Activated CD8-positive, alpha-beta memory T cell treated with anti-CD3 and anti-CD28 coated beads, Interleukin-2, amount 50 U/mL, for 48 hours (primary cell): ENCODE data around the gene LMF1.

Experiments
- DNase-seq: peaks from one replicate; pipeline ENCODE4 v3.0.0-alpha.2; 2020

LMF1 gene

DNA sequence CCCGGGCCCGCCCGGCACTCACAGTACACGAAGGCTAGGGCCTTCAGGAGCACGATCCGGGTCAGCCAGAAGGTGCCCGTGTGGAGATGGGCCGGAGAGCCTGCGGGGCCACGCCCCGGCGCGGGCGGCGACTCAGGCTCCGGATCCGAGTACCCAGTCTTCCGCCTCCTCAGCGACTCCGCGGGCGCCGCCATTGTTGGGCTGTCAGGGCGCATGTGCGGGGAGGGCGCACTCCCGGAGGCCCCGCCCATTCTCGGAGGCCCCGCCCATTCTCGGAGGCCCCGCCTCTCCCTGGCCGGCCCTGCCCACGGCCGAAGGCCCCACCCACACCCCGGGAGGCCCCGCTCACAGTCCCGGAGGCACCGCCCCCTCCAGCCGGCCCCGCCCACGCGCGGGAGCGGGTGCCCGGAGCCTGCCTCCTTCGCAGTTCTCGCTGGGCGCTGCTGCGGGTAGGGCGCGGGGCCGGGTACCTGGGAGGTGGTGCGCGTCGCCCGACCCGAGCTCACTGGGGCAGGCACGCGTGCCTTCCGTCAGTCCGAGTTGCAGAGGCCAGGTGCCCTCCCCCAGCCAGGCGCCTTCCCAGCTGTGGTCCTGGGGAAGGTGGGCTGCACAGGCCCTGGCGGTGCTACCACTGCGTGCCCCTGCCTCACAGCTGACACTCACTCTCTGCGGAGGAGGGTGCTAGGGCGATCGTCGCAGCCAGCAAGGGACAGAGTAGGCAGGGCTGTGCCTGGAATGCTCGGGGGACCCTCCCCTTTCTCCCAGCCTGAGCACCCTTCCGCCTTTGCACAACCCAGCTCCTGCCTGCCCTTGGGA is at the start of gene LMF1:
TSS of gene LMF1 (minus strand) at position 219 of the 816 bp plus-strand sequence. CDS start at position 215, 4 bp downstream.
- DNase-seq = peak; percentile 100

- DNase-seq = no peak
Observed at GRCh38 chr16:1020091-1020399, 49.3 kb upstream of the LMF1 start.

DNA sequence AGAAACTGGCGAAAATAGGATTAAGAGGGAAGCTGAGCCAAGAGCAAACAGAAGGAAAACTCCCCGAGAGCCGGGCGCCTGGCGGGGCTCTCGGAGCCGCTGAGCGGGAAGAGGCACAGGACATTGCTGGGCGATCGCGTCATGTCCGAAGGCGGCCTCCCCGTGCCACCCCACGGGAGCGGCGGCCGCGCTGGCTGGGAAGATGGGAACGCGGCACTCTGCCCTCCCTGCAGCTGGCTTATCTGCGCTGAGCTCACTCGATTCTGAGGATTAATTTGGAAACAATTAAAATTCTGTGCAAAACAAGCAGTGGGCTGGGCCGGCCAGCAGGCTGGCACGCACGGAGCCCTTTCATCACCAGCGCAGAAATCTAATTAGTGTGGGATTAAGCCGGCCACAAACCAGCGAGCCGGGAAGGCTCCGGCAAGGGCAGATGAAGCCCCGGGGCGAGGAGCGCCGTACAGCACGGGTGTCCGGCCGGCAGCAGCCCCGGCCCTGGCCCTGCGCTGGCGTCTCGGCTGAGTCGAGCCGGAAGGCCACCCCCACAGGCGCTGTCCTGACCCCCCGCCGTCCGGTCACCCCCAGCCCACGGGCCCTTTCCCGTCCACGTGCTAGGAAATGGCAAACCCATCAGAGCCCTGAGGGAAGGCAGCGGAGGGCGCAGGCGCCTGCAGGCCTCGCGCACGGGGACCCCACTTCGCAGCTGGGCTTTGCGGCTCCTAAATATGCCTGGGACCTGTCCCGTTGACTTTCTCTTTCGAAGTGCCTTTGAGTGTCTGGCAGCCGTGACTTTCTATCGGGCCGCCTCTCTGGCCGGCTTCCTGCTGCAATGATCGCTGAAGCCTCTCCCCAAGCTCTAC is 48.7 kb upstream of the LMF1 start:
- DNase-seq = no peak

DNA sequence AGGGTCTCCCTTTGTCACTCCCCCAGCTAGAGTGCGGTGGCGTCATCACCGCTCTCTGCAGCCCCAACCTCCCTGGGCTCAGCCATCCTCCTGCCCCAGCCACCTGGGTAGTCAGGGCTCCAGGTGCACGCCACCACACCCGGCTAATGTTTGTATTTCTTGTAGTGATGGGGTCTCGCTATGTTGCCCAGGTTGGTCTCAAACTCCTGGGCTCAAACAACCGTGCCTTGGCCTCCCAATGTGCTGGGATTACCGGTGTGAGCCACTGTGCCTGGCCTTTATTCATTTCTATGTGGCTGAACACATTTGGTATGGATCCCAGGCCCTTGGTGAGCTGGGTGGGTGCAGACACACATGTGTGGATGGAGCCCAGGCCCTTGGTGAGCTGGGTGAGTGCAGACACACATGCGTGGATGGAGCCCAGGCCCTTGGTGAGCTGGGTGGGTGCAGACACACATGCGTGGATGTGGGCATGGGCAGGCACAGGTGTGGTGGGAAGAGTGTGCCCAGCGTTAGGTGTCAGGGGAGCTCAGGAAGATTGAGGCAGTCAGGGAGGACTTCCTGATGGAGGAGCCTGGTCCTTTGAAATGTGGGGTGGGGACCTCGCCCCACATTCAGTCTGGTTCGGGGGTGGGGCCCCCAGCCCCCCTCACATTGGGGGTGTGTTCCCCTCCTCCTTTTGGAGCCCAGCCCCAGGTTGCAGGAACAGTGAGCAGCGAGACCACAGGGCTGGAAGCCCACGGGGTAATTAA is 47.8 kb upstream of the LMF1 start:
- no peak for DNase-seq

GRCh38 chr16:1014771-1015495 is 44.1 kb upstream of the LMF1 start:
- DNase-seq = no peak

GRCh38 chr16:1014221-1014620 is 43.4 kb upstream of the LMF1 start:
- no peak for DNase-seq

- DNase-seq = no peak
Observed at GRCh38 chr16:1013593-1013900, 42.8 kb upstream of the LMF1 start.

DNA sequence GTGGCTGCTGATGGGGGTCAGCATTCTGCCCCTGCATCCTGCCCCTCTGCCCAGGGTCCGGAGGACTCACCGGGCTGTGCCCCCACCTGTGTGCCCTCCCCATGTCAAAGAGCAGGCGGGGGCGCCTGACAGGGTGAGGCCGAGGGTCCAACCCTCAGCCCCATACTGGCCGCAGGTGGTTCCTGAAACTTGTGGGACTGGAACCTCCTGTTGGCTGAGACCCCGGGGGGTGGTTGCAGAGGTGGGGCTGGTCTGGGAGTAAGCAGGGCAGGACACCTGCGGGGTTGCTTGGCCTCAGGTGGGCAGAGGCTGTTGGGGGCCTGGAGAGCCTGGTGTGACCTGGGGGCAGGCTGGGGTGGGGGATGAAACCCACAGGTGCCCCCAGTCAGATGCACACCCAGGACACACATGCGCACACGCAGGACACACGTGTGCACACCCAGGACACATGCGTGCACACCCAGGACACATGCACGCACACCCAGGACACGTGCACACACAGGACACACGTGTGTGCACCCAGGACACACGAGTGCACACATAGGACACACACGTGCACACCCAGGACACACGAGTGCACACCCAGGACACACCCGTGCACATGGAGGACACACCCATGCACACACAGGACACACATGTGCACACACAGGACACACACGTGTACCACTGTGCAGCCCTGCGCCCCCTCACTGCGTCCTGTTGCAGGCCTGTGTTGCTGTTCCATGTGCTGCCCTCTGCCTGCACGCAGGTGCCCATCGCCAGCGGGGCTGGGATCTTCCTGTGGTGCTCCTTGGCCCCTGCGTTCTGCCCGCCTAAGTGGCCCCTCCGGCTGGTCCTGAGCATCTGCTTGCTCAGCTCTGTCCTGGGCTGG is 42.2 kb upstream of the LMF1 start:
- DNase-seq = no peak

DNA sequence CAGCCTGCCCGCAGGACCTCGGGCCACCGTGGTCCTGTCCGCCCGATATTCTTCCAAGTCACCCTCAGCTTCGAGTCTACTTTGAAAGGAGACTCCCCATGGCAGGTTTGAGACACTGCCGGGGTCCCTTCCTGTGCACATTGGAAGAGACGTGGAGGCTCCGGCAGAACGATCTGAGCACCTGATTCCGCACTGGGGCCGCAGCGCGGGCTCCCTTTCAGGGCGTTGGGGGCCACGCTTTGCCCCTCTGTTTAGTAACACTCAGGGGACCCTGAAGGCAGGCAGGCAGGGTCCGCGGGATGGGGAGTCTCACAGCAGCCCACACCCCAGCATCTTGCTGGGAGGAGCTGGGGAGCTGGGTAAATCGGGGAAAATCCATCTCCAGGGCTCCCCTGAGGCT is 41.4 kb upstream of the LMF1 start:
- no peak for DNase-seq

DNA sequence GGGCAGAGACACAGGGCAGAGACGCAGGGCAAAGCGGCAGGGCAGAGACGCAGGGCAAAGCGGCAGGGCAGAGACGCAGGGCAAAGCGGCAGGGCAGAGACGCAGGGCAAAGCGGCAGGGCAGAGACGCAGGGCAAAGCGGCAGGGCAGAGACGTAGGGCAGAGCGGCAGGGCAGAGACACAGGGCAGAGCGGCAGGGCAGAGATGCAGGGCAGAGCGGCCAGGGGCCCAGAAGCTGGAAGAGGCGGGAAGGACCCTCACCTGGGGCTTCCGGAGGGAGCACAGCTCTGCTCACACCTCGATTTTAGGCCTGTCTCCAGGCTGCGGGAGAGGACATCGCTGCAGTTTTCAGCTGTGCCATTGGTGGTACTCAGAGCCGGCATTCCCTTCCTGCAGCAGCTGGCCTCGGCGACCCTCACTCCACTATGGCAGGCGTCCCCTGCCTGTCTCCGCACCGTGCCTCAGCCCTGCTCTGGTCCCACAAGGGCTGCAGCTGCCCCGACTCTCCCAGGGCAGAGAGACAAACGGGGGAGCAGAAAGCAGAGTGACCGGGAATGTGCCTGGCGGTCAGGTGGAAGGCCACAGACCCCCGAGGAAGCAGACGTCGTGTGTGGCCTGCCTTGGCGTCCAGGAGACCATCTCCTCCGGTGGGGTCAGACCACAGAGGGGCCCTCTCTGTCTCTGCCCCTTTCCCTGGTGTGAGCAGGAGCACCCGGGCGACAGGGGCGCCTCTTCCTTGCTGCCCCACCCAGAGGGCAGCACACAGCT is 40.7 kb upstream of the LMF1 start:
- DNase-seq = no peak

GRCh38 chr16:1010815-1011214 is 40.0 kb upstream of the LMF1 start:
- DNase-seq = no peak

DNA sequence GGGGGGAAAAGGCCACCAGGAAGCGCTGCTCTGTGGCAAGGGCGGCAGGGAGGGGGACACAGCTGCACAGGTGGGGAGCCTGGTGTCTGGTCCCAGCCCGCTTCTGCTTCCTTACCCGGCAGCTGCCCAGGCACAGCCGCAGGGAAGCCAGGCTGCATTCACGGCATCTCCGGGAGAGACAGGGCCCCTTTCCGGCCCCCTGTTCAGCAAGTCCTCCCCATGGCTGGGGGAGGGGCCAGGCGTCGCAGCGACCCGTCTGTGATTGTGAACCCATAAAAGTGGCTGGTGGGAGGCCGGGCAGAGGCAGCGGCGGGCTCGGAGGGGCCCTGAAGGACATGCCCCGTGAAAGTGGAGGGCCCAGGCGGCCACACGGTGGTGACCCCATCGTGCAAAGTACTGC is 39.5 kb upstream of the LMF1 start:
- DNase-seq = no peak

DNA sequence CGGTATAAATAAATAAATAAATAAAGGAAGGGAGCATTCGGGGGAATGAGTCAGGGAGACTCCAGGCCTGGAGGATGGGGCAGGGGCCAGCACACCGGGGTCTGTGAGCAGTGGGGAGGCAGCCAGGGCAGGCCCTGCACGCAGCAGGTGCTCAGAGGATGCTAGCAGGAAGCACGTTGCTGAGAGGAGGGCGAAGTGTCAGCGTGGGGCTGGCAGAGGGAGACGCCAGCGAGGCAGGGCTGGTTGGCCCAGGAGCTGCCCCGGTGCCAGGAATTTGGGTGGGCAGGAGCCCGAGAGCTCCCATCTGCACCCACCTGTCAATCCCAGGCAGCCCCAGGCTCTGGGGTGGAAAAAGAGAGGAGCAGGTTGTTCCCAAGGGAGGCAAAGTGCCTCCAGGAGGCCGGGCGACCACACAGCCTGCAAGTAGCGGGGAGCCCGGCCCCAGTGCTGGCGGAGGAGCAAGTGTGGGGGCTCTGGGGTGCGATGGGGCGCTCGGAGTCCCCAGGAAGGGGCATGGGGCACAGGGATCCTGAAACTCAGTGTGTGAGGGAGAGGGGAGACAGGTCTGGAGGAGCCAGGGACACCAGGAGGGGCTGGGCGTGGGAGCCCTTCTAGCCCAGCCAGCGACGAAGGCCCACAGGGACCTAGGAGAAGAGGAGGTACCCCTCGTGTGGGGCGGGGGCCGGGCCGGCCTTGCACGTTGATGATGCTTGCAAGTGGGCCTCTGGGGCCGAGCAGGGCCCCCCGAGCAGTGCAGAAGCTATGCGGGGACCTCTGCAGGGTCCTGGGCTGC is 38.8 kb upstream of the LMF1 start:
- DNase-seq = no peak

DNA sequence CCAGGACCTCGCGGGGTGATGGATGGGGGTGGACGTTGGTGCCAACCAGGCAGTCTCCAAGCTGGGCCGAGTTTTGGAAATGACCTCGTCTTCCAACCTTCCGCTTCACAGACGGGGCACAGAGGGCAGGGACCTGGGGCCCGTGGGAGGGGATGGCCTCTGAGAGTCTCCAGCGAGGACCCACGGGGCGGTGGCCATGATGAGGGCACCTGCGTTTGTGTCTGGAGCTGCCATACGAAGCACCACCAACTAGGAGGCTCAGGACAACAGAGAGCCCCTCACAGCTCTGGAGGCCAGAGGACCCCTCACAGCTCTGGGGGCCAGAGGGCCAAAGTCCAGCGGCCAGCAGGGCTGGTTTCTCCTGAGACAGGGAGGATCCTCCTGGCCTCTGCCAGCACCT is 37.3 kb upstream of the LMF1 start:
- DNase-seq = no peak

DNA sequence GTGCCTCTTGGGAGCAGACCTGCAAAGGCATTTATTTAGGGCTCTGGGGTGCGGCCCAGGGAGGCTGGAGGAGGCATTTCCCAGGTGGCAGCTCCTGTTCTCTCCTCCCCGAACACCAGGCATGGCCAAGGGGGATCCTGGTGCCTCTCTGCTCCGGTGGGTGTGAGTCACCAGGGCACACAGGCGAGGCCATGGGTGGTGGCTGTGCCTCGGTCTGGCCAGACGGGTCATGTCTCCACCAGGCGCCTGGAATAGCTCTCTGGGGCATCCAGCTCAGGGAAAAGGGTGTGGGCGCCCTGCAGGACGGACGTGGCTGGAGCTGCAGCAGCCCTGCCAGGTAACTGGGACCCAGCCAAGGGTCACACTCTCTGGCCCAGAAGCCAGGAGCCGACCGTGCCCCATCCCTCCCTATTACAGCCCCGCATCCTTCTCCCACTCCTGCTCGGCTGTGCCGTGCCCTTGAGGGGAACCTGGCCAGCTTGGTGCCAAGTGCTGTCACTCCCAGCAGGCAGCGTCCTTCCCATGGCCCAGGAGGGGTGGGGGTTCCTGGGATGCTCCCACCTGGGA is 36.6 kb upstream of the LMF1 start:
- DNase-seq = no peak

DNA sequence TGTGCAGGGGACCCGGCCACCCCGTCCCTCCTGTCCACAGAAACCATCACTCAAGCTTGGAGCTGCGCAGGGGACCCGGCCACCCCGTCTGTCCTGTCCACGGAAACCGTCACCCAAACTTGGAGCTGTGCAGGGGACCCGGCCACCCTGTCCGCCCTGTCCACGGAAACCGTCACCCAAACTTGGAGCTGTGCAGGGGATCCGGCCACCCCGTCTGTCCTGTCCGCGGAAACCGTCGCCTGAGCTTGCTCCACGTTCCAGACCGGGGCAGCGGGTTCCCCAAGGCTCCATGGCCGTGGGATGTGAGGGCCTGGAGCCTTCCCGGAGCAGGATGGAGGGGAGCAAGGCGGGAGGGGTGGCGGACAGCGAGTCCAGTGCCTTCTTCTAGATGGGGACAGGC is 36.0 kb upstream of the LMF1 start:
- no peak for DNase-seq

DNA sequence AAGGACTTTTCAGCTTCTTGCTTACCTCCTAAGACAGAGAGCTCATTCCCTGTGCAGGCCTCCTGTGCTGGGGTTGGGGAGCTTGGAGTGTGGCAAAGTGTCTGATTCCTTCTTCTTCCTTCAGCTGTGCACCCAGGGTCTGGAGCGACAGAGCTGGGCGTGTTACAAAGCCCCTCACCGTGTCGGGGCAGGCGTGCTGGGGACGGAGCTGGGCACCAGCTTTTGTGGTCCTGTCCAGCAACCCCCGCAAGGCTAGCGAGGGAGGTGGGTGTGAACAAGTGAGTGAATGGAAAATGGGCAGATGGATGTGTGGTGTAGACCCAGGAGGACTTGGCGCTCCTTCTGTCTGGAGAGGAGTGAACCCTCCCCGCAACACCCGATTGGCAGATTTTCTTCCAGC is 34.5 kb upstream of the LMF1 start:
- no peak for DNase-seq

DNA sequence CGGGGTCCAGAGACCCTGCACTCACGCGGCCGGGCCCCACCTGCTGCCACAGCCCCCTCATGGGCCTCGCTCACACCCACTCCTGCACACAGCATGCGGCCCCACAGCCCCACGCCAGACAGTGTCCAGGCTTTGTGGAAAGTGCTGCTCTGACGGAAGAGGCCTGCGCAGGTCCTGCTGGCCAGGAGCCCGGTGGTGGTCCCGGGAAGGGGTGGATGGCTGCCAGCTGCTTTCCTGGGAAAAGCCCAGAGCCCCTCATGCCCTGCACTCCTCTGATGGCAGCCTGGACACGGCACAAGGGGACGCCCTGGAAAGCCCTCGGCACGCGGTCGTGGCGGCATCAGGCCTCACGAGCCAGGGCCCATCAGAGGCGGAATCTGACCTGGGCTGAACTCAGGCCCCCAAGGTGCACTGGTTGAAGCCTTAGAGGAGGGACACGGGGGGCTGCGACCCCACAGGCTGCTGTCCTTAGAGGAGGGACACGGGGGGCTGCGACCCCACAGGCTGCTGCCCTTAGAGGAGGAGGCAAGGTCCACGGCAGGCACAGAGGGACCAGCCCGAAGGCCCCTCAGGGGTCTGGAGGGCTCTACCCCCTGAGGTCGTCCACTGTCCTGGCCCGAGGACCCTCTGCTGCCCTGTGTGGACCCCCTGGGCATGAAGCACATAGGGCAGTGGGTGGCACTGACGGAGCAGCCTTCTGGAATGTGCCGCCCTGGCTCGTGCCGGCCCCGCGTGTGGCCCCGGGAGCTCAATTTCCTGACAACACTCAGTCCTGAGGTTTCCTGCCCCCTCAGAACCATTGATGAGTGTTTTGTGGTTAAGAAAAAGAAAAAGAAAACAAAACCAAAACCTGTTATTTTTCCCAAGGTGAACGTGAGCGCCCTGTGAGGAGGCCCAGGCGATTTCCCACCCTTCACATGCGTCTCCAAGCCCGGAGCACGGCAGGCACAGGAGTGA is 32.9 kb upstream of the LMF1 start:
- DNase-seq = peak; percentile 77
